ENCODE data around the gene ATP13A5.

The ATP13A5 gene

GRCh38 chr3:193269343-193270028 is 109.1 kb downstream of the ATP13A5 start:
- no peak for DNase-seq

- DNase-seq: no peak
Observed at GRCh38 chr3:193262707-193263106, 115.8 kb downstream of the ATP13A5 start.

- DNase-seq: no peak
Observed at GRCh38 chr3:193261970-193262369, 116.6 kb downstream of the ATP13A5 start.

- DNase-seq: no peak
Observed at GRCh38 chr3:193253986-193254660, 124.4 kb downstream of the ATP13A5 start.

- no peak for DNase-seq
Observed at GRCh38 chr3:193250492-193250891, 128.1 kb downstream of the ATP13A5 start.

GRCh38 chr3:193248848-193249468 is 129.6 kb downstream of the ATP13A5 start:
- DNase-seq: no peak

GRCh38 chr3:193243571-193243970 is 135.0 kb downstream of the ATP13A5 start:
- no peak for DNase-seq

GRCh38 chr3:193241716-193242115 is 136.8 kb downstream of the ATP13A5 start:
- DNase-seq: no peak

- no peak for DNase-seq
Observed at GRCh38 chr3:193240850-193241706, 137.5 kb downstream of the ATP13A5 start, which contains the start of gene PLAAT1. PLAAT1 (plus strand) TSS chr3:193241222; CDS start chr3:193255651, 14,429 bp downstream.

- no peak for DNase-seq
Observed at GRCh38 chr3:193240436-193240849, 138.1 kb downstream of the ATP13A5 start.

GRCh38 chr3:193237030-193237429 is 141.5 kb downstream of the ATP13A5 start:
- DNase-seq: no peak

- no peak for DNase-seq
Observed at GRCh38 chr3:193236599-193236998, 142.0 kb downstream of the ATP13A5 start.

- no peak for DNase-seq
Observed at GRCh38 chr3:193231201-193231600, 147.4 kb downstream of the ATP13A5 start.

GRCh38 chr3:193230610-193231009 is 147.9 kb downstream of the ATP13A5 start:
- no peak for DNase-seq

GRCh38 chr3:193229851-193230420 is 148.6 kb downstream of the ATP13A5 start:
- no peak for DNase-seq

- DNase-seq: no peak
Observed at GRCh38 chr3:193228206-193228605, 150.3 kb downstream of the ATP13A5 start.

GRCh38 chr3:193225302-193226125 is 153.0 kb downstream of the ATP13A5 start:
- no peak for DNase-seq
